C4-2B (cell line): ENCODE measurements around the gene MRFAP1L1.

Source experiments
- CTCF ChIP-seq: fragments of 450-650 bp; conservative IDR thresholded peaks from 2 replicates; pipeline ENCODE4 v1.5.1; 2017; ENCODE audit warnings: mild to moderate bottlenecking
- ZFX ChIP-seq: fragments of 450-650 bp; IDR thresholded peaks from 2 replicates; pipeline ENCODE4 v1.6.1; 2017

GRCh38 chr4:6659897-6660296, 49.8 kb downstream of the MRFAP1L1 start:
- TF ChIP-seq CTCF (no peak), ZFX (no peak)
